Uterus (tissue), 4 donors: Measurements from ENCODE around the gene TCTN2. TPM values are rescaled to one million over a fixed set of nuclear protein-coding genes. Genes with fewer than 3 reads are reported as not detected.

Source experiments
- DNase-seq, 2 donors: peaks; one replicate each; pipeline ENCODE4 v3.0.0-alpha.2; 2019 to 2020
- H3K27ac ChIP-seq, 2 donors: fragments of 200-600 bp; sonication (generic); 1 replicate in 1 of 2; 2 replicates in 1 of 2; pipeline ENCODE4 v1.5.1; 2016 to 2018
- H3K27me3 ChIP-seq, 2 donors: fragments of 200-600 bp; sonication (generic); one replicate each; pipeline ENCODE4 v1.5.1; 2018 to 2019; ENCODE audit warnings: control low read depth in 1 of 2
- H3K36me3 ChIP-seq, 2 donors: fragments of 200-600 bp; sonication (generic); one replicate each; pipeline ENCODE4 v1.5.1; 2019; ENCODE audit warnings: control low read depth in 1 of 2
- H3K4me1 ChIP-seq, 2 donors: fragments of 200-600 bp; sonication (generic); one replicate each; pipeline ENCODE4 v1.5.1; 2018 to 2019; ENCODE audit warnings: control low read depth in 1 of 2
- H3K4me3 ChIP-seq, 2 donors: fragments of 200-600 bp; sonication (generic); 1 replicate in 1 of 2; 2 replicates in 1 of 2; pipeline ENCODE4 v1.5.1; 2018 to 2019; ENCODE audit warnings: mild to moderate bottlenecking in 1 of 2
- H3K9me3 ChIP-seq, 2 donors: fragments of 200-600 bp; sonication (generic); one replicate each; pipeline ENCODE4 v1.5.1; 2019; ENCODE audit warnings: control low read depth in 1 of 2
- CTCF ChIP-seq, 4 experiments: fragments of 200-600 bp in 2 of 4; fragments of 450-650 bp in 2 of 4; sonication (generic) in 2 of 4; IDR thresholded peaks; one replicate each; pipeline ENCODE4 v1.5.1; 2016 to 2019; ENCODE audit warnings: antibody characterized with exemption in 4 of 4, mild to moderate bottlenecking in 2 of 4, moderate library complexity in 1 of 4
- POLR2A ChIP-seq, 2 donors: fragments of 450-650 bp; IDR thresholded peaks; one replicate each; pipeline ENCODE4 v1.6.1; 2016; ENCODE audit warnings: antibody characterized with exemption in 2 of 2, mild to moderate bottlenecking in 1 of 2, moderate library complexity in 1 of 2
- intact Hi-C: fragments of 100-400 bp; cut with DNase I; formaldehyde crosslinking; loops from one replicate; pipeline ENCODE4 v1.15.1; 2023; ENCODE audit warnings: low total_unique reads
- total RNA-seq, 4 donors: library from RNA; depleted of rRNA in 3 of 4; stranded (reverse); fragments of >200 nt in 3 of 4; gene quantifications; one replicate each; pipeline versions ENCODE4 v1.1.0 to v1.2.4, GENCODE V29; 2014 to 2023
- donor health status: DM: yes; HTN: yes; CAD: no.

Gene TCTN2
- total RNA-seq, 4 donors from 2014 or later, result 3.8 to 334 (median 23.9) TPM

GRCh38 chr12:123733229-123733628 lies 62.3 kb downstream of the TCTN2 start:
- Histone ChIP-seq H3K9me3 (no peaks in the 10 kb centered on the region), H3K36me3 (no peaks in the 10 kb centered on the region), H3K27ac (no peak overlapping the region), H3K27me3 (no peaks in the 10 kb centered on the region), H3K4me1 (no peaks in the 10 kb centered on the region), H3K4me3 (no peak overlapping the region)
- no peak for DNase-seq
- TF ChIP-seq POLR2A (IDR thresholded peaks at IDR 0.05), result no peak
- TF ChIP-seq CTCF (IDR thresholded peaks at IDR 0.05), result no peak
- intact Hi-C loops, result no loop called here

GRCh38 chr12:123734268-123734667 lies 63.4 kb downstream of the TCTN2 start:
- intact Hi-C loops, result no loop called here
- TF ChIP-seq CTCF (IDR thresholded peaks at IDR 0.05) (no peak), POLR2A (IDR thresholded peaks at IDR 0.05) (no peak)
- Histone ChIP-seq H3K9me3 (no peaks in the 10 kb centered on the region), H3K36me3 (no peaks in the 10 kb centered on the region), H3K4me3 (no peak overlapping the region), H3K4me1 (no peaks in the 10 kb centered on the region), H3K27me3 (no peaks in the 10 kb centered on the region), H3K27ac (no peak overlapping the region)
- no peak for DNase-seq

GRCh38 chr12:123741937-123742572 lies 71.1 kb downstream of the TCTN2 start:
- no peak for DNase-seq
- H3K4me3 ChIP-seq, result no peak overlapping the region
- H3K27me3 ChIP-seq, result no peaks in the 10 kb centered on the region
- intact Hi-C loops, result no loop called here
- TF ChIP-seq POLR2A (IDR thresholded peaks at IDR 0.05) (no peak), CTCF (IDR thresholded peaks at IDR 0.05) (no peak)
- no peaks in the 10 kb centered on the region for H3K36me3 ChIP-seq
- no peaks in the 10 kb centered on the region for H3K4me1 ChIP-seq
- H3K9me3 ChIP-seq, result no peaks in the 10 kb centered on the region
- H3K27ac ChIP-seq, result no peak overlapping the region

GRCh38 chr12:123743002-123743401 lies 72.1 kb downstream of the TCTN2 start:
- Histone ChIP-seq H3K36me3 (no peaks in the 10 kb centered on the region), H3K27me3 (no peaks in the 10 kb centered on the region), H3K4me3 (no peak overlapping the region), H3K9me3 (no peaks in the 10 kb centered on the region), H3K4me1 (no peaks in the 10 kb centered on the region), H3K27ac (no peak overlapping the region)
- no peak for DNase-seq
- intact Hi-C loops, result no loop called here
- no peak for TF ChIP-seq POLR2A (IDR thresholded peaks at IDR 0.05)
- no peak for TF ChIP-seq CTCF (IDR thresholded peaks at IDR 0.05)

GRCh38 chr12:123744836-123745235 lies 73.9 kb downstream of the TCTN2 start:
- no peak for DNase-seq
- H3K27ac ChIP-seq, result no peak overlapping the region
- H3K27me3 ChIP-seq, result no peaks in the 10 kb centered on the region
- H3K4me1 ChIP-seq, result no peaks in the 10 kb centered on the region
- no peaks in the 10 kb centered on the region for H3K9me3 ChIP-seq
- intact Hi-C loops, result no loop called here
- H3K36me3 ChIP-seq, result no peaks in the 10 kb centered on the region
- TF ChIP-seq CTCF (IDR thresholded peaks at IDR 0.05) (no peak), POLR2A (IDR thresholded peaks at IDR 0.05) (no peak)
- no peak overlapping the region for H3K4me3 ChIP-seq
